NOMO-1 treated with DMSO at 0.1 percent for 48 hours (cell line): ENCODE measurements around the gene SIRT2.
"Not testable (repeated sequence)": the region's sequence is repeated elsewhere in the genome, so short reads cannot be mapped to it uniquely, and the experiment has no call there.

Experiments used
- DNase-seq: peaks from one replicate; lab custom pipeline; 2025; ENCODE audit not compliant: unreplicated experiment; lab: John Stamatoyannopoulos, UW

SIRT2 gene

GRCh38 chr19:38899447-38900201 lies at the start of gene SIRT2, which contains the start of gene NFKBIB:
SIRT2 (minus strand) TSS chr19:38899618; CDS start chr19:38899521, 97 bp downstream.
NFKBIB (plus strand) TSS chr19:38899969; CDS start chr19:38900033, 64 bp downstream.
- peak; percentile 100 for DNase-seq

DNA sequence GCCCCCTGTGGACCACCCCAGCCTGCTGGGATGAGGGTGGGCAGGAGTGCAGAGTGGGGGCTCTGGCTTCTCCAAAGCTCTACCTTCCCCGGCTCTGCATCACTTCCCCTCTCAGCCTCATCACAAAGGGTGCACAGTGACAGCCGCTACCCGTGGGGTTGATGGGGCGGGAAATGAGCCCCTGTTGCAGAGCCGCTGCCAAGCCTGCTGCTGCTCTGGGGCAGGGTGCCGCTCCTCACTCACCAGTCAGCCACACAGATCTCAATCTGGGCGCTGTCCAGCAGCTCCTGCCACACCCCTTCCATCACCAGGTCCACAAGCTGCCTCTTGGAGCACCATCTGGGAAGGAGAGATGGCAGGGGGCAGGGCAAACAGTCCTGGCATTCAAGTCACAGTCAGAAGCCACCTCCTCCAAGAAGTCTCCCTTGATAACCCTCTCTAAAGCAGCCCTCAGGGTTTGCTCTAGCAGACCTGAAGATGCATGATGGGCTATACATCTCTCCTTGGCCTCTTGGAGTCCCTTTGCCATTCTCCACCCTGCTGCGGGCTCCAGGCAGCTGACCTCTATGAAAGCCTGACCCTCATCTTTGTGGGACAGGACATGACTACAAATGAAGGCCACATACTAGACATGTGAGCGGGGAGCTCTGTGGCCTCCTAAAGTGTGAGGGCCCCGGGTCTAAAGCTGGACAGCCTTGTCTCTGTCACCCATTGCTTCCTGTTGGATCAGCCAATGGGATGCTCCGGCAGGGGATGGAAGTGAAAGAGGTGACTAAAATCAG lies 47.0 kb upstream of the SIRT2 start:
- DNase-seq: no peak

DNA sequence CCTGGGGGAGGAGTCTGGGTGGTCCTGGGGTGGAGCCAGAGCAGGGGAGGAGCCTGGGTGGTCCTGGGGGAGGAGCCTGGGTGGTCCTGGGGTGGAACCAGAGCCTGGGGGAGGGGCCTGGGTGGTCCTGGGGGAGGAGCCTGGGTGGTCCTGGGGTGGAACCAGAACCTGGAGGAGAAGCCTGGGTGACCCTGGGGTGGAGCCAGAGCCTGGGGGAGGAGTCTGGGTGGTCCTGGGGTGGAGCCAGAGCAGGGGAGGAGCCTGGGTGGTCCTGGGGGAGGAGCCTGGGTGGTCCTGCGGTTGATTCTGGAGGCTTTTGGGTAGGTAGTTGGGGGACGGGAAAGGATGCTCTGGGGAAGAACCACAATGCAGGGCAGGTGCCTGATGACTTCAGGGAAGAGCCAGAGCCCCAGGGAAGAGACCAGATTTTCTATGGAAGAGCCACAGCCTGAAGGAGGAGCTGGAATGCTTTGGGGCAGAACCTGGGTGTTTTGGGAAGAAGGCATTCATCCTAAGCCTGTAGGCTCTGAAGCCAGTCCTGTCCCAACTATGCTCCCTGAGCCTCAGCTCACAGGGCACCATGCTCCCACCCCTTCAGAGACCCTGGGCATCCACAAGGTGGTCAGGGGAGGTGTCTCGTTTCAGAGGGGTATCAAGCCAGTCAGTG lies 46.3 kb upstream of the SIRT2 start:
- DNase-seq: no peak

DNA sequence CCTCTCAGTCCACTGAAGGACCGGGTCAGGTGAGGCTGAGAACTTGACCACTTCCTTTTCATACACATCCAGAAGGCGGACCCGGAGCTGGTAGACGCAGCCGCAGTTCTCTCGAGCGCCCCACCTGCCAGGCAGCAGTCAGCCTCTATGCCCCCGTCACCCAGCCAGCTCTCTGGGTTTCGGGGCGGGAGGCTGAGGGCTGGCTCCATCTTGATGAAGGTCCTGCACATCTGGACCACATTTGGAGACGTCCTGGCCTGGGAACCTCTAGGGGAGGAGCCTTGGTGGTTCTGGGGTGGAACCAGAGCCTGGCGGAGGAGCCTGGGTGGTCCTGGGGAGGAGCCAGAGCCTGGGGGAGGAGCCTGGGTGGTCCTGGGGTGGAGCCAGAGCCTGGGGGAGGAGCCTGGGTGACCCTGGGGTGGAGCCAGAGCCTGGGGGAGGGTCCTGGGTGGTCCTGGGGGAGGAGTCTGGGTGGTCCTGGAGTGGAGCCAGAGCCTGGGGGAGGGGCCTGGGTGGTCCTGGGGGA lies 45.6 kb upstream of the SIRT2 start:
- no peak for DNase-seq

- DNase-seq: no peak
These were observed 43.2 kb upstream of the SIRT2 start for GRCh38 chr19:38942471-38943181.

DNA sequence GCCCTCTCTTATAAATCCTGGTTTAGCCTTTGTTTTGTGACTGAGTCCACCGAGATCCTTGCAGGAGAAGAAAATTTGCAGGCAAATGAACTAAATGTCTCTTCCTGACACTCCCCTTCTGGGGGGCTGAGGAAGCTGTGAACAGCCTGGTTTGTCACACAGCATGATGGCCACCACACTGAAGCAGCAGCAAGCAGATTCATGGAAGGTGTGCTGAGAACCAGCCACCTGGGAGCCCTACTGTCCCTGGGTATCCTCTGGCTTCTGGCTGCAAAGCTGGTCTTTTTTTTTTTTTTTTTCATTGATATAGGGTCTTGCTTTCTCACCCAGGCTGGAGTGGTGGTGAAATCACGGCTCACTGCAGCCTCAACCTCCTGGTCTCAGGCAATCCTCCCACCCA lies 42.6 kb upstream of the SIRT2 start:
- DNase-seq: no peak

- DNase-seq: not testable (repeated sequence)
These were observed 42.0 kb upstream of the SIRT2 start for GRCh38 chr19:38941466-38941865.

GRCh38 chr19:38939957-38940356 lies 40.5 kb upstream of the SIRT2 start:
- DNase-seq: no peak

GRCh38 chr19:38933544-38933943 lies 34.1 kb upstream of the SIRT2 start:
- no peak for DNase-seq

DNA sequence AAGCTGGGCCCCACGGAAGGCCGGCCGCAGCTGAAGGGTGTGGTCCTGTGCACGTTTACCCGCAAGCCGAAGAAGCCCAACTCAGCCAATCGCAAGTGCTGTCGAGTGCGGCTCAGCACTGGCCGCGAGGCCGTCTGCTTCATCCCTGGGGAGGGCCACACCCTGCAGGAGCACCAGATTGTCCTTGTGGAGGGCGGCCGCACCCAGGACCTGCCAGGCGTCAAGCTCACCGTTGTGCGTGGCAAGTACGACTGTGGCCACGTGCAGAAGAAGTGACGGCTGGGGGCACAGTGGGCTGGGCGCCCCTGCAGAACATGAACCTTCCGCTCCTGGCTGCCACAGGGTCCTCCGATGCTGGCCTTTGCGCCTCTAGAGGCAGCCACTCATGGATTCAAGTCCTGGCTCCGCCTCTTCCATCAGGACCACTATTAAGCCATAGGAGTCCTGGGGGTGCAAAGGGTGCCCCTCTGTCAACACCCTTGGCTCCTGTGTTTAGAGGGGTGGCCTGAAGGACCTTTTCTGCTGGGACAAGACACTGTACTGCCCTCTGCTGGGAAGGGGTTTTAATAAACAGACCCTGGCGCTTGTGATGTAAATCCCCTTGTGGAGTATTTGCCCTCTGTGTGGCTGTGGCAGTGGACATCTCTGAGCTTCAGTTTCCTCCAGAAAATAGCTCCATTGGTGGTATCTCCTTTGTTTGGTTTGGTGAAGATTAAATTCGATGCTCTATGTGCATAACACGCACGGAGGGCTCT lies 33.2 kb upstream of the SIRT2 start:
- DNase-seq: no peak

GRCh38 chr19:38931521-38931793 lies 32.0 kb upstream of the SIRT2 start:
- no peak for DNase-seq

DNA sequence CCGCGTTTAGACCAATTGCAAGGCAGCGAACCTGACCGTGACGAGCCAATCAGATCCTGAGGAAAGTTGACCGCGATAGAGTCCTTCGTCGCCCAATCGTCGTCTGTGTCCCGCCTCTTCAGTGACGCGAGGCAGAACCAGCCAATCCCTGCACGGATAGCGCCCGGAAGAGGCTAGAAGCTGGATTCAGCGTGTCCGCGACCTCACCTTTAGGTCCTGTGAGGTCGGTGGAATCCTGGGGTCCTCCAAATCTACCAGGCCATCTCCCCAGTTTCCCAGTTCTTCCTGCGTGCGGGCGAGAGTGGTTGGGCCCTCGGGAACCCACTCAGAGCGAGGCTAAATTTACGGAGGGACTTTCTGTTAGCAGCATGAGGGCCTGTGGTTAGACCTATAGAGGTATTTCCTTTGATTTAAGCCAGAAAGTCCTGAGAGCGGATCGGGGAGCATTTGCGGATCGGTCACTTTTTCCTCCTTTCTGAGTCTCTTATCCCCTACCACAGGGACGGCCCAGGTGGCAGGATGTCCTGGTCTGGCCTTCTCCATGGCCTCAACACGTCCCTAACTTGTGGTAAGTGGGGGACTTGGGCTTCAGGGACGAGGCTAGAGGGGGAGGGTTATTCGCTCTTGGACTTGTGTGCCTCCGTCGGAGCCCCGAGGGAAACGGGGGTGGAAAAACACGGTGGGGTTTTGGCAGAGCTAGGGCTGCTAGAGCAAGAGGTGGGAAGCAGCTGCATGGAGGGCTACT lies 31.5 kb upstream of the SIRT2 start, which contains the start of gene MRPS12:
TSS of gene MRPS12 (plus strand) at position 169 of the 745 bp plus-strand sequence. CDS start at position 520, 351 bp downstream.
- peak; percentile 98 for DNase-seq

DNA sequence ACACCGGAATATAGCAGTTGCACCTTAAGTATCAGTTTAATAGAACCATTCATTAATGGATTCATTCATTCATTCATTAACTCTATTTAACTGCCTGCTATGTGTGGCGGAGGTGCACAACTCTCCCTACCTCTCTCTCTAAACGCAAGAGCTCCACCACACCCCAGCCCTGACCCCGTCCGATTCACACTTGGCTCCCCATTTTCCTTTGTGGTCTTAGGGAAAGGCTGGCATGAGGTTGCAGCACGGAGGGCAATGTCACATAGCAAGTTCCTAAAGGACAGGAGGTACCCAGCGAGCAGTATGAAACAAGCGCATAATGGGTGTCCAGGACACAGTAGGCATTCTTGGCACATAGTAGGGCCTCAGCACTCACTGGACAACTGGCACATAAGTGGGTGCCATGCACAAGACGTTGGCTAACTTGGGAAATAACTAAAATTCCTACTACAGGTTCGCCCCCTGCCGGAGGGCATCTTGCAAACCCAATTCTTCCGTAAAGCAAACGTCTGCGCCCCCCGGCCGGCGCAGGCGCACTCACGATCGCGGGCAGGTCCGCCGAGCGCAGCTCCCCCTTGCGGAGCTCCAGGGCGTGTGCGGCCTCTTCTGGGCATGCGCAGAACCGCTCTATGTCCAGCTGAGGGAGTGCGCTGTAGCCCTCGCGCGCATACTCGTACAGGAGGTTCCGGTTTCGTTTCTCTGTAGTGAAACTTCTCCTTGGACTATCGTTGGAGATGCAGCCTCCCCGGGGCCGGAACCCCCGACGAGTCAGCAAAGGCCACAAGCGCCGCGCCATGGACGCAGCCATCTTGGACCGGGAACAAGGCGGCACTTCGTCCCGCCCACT lies 30.7 kb upstream of the SIRT2 start, which contains the start of gene SARS2:
TSS of gene SARS2 (minus strand) at position 835 of the 847 bp plus-strand sequence. CDS start at position 808, 27 bp downstream.
- peak; percentile 94 for DNase-seq

GRCh38 chr19:38928391-38929001 lies 29.1 kb upstream of the SIRT2 start:
- DNase-seq: no peak

DNA sequence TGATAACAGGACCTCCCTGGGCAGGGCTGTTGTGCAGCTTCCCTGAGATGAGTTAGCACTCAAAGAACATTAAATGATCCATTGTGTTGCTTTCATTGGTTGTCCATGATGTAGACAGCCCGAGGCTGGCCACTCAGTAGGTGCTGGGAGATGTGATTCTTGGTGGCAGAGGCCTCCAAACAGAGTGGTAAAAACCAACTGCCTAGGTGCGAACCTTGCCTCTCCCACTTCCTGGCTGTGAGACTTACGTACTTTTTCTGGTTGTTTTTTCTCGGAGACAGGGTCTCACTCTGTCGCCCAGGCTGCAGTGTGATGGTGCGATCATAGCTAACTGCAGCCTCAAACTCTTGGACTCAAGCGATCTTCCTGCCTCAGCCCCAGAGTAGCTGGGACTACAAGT lies 25.0 kb upstream of the SIRT2 start:
- no peak for DNase-seq

DNA sequence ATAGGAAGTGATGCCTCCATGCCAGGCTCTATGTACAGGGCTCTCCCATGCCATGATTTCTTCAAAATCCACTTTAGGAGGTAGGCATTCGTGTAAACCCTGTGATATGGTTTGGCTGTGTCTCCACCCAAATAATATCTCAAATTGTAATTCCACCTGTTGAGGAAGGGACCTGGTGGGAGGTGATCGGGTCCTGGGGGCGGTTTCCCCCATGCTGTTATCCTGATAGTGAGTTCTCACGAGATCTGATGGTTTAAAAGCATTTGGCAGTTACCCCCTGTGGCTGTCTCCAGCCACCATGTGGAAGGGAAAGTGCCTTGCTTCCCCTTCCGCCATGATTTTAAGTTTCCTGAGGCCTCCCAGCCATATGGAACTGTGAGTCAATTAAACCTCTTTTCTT lies 23.1 kb upstream of the SIRT2 start:
- DNase-seq: no peak

GRCh38 chr19:38921420-38922274 lies 22.2 kb upstream of the SIRT2 start:
- no peak for DNase-seq
